Activated CD4-positive, alpha-beta T cell treated with anti-CD3 and anti-CD28 coated beads for 48 hours (primary cell): ENCODE data around the gene TMEM183A.
A peak's percentile ranks its signal among the peaks of the same experiment; 100 is the strongest.
"Not testable (repeated sequence)": the region's sequence is repeated elsewhere in the genome, so short reads cannot be mapped to it uniquely, and the experiment has no call there.

Experiments
- DNase-seq: peaks from one replicate; pipeline ENCODE4 v3.0.0-alpha.2; 2020

The TMEM183A gene

GRCh38 chr1:202987922-202988583, 19.1 kb upstream of the TMEM183A start:
- no peak for DNase-seq

- no peak for DNase-seq
Observed at GRCh38 chr1:202989879-202990278, 17.3 kb upstream of the TMEM183A start.

DNA sequence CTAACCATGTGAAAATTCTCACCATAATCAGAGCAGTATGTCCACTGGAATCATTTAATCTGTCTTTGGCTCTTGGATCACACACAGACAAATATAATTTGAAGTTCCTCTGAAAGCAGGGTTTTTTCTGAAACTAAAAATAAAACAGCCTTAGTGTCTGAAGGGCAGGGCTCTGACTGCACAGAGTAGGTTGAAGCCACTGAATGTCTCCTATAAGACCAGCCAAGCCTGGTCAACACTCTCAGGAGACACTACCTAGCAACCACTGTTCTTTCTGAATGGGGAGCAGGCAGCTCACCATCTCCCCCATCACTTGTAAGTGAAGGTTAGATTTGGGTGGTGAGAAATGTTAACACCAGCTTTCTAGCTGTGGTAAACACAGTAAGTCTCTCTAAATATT, 16.1 kb upstream of the TMEM183A start:
- DNase-seq = no peak

GRCh38 chr1:202994756-202995155, 12.4 kb upstream of the TMEM183A start:
- DNase-seq = no peak

DNA sequence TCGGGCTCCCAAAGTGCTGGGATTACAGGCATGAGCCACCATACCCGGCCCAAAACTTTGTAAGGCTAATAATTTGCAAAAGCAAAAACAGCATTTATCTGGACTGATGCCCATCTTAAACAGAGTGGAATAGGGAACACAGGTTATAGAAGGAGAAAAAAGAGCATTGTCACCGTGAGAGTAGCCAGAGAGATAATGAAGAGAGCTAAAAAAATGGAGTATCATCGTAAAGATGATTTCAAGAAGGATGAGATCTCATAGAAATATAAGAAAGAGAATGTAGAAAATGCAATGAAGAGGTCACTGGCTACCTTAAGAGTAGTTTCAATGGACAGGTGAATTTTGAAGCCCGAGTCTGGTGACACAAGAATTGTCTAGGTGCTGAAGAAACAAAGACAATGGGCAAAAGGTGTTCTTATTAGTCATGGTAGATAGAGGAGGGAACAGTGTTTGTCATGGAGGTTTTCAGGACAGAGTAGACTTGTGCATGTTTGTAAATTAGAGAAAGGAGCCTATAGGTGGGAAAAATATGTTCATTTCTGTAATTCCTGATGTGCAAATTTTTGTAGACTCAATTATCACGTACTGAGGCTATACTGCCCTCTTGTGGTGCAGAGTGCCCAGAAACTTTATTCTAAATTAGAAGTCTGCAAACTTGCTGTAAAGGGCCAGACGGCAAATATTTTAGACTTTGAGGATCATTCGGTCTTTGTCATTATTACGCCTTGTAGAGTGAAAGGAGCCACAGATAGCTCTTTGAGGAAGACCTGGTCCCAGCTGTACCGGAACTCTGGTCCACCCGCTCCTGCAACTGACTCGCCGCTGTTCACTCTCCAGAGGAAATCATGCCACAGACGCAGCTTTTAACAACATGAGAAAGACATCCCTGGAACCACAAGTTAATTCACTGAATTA, 8.1 kb upstream of the TMEM183A start:
- peak; percentile 73 for DNase-seq

DNA sequence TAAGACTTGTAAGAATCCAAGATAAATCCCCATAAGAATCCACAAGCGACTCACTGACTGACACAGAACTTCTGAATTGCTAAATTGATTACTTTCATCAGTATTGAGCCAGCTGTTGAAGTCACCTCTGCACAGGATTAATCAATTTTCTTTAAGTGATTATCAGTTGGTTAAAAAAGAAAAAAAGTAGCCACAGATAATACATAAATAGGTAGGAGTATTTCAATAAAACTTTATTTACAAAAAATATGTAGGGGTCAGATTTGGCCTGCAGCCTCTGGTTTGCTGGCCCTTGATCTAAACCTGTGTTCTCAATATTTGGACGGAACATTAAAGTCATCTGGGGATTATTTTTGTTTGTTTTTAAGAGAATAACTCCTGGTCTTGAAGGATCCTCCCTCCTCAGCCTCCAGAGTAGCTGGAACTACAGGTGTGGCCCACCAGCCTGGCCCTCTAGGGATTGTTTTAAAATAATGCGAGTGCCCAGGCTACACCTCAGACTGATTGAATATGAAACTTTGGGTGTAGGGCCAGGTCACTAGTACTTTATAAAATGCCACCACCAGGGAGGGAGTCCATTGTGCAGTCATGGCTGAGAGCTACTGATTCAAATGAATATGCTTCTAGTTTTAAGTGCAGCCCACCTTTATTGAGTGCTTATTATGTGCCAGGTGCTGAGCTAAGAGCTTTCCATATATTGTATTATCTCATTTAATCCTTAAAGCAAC, 6.8 kb upstream of the TMEM183A start:
- DNase-seq = no peak

DNA sequence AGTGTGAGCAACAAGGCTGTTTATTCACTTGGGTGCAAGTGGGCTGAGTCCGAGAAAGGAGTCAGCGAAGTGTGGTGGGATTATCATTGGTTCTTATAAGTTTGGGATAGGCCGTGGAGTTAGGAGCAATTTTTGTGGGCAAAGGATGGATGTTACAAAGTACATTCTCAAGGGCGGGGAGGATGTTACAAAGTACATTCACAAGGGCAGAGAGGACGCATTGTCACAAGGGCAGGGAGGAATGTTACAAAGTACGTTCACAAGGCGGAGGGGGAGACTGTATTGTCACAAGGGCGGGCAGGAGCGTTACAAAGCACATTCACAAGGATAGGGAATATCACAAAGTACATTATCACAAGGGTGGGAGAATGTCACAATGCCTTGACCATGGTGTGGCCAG, 5.2 kb upstream of the TMEM183A start:
- no peak for DNase-seq

DNA sequence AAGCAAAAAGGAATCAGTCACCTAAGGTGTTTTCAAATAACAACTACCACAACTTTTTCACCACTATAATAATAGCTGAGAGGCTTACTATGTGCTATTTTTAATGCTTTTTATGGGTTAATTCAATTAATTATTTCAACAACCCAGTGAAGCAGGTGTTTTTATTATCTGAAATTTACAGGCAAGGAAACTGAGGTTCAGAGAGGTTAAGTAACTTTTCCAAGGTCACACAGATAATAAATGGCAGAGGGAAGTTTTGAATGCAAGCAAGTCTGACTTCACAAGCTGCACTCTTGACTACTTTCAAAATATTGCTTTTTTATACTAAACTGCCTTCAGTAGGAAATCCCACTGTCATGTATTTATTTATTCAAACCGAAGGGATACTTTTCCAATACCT, 4.2 kb upstream of the TMEM183A start:
- DNase-seq = no peak

DNA sequence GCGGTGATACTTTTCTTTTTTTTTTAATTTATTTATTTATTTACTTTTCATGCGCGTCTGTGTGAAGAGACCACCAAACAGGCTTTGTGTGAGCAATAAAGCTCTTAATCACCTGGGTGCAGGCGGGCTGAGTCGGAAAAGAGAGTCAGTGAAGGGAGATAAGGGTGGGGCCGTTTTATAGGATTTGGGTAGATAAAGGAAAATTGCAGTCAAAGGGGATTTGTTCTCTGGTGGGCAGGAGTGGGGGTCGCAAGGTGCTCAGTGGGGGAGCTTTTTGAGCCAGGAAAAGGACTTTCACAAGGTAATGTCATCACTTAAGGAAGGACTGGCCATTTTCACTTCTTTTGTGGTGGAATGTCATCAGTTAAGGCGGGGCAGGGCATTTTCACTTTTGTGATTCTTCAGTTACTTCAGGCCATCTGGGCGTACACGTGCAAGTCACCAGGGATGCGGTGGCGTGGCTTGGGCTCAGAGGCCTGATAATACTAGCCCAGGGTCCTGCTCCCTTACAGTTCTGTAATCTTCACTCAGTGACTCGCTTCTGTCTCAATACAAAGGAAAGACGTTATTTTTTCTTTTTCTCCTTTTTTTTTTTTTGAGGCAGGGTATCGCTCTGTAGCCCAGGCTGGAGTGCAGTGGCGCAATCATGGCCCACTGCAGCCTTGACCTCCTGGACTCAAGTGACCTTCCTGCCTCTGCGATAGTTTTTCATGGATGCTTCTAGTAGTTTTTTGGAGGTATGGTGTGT, 1.6 kb upstream of the TMEM183A start:
- not testable (repeated sequence) for DNase-seq

GRCh38 chr1:203009185-203009584, 2.0 kb downstream of the TMEM183A start:
- no peak for DNase-seq

DNA sequence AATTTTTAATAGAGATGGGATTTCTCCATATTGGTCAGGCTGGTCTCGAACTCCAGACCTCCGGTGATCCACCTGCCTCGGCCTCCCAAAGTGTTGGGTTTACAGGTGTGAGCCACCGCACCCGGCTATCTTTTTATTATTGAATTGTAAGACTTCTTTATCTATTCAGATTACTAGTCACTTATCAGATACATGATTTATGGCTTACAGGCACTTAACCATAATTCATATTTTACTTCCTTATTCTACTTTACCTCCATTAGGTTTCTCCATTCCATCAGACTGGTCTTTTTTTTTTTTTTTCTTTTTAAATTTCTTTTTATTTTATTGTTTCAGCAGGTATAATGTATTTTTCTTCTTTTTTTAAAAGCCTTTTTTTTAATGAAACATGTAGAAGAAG, 4.4 kb downstream of the TMEM183A start:
- DNase-seq = no peak

DNA sequence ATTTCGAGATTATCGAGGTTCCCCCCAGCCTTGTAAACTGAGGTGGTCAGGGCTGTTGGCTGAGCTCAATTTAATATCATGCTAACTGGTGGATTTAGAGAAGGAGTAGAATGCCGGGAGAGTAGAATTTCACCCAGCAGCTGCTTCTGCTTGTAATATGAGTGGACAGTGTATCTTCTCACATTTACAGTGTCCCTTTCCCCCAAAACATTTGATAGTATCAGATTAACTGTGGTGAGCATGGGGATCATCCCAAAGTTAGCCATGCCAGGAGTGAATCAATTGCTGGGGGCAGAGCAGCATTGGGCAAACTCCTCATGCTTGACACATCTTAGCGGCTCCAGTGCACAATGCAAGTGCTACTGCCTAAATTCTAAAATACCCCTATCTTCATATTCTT, 9.9 kb downstream of the TMEM183A start:
- DNase-seq = no peak

- DNase-seq = no peak
Observed at GRCh38 chr1:203017692-203018091, 10.5 kb downstream of the TMEM183A start.

DNA sequence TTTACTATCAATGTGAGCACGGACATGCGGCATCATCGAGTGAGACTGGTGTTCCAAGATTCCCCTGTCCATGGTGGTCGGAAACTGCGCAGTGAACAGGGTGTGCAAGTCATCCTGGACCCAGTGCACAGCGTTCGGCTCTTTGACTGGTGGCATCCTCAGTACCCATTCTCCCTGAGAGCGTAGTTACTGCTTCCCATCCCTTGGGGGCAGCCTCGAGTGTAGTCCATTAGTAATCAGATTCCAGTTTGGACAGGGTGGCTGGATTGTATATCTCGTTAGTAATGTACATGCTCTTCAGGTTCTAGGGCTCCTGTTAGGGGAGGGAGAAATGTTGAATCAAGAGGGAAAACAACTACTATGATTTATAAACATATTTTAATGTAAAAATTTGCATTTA, 15.7 kb downstream of the TMEM183A start:
- not testable (repeated sequence) for DNase-seq

- no peak for DNase-seq
Observed at GRCh38 chr1:203025686-203026030, 18.5 kb downstream of the TMEM183A start.

DNA sequence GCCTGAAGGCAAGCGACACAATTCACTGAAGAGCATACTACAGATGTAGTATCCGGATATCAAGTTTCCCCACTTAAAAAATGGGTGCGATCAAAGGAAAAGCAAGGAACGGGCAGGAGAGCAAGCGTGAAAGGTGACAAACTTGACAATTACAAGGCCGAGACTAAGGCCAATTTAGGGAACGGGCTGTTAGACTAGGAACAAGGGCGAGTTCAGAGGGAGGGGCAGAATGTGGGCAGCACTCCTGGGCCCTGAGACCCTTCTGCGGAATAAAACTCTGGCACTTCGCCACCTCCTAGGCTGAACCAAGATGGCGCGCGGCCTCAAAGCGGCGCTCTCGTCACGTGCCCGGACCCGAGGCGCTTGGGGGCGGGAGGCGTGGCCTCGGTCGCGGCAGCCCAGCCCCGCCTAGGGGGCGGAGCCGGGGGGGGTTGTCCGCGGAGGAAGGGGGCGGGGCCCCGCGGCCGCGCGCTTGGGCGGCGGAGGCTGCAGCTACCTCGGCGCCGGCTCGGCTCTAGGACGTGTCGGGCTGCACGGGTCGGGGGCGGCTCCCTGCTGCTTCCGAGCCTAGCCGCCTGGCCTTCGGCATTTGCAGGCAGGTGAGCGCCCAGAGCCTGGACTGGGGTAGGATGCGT, 19.0 kb downstream of the TMEM183A start, which contains the start of gene PPFIA4:
Gene PPFIA4, plus strand, starts transcription at position 461 of the 635 bp plus-strand sequence. CDS start 12,518 bp downstream, outside the sequence.
- peak; percentile 92 for DNase-seq

GRCh38 chr1:203026666-203027663, 19.8 kb downstream of the TMEM183A start:
- no peak for DNase-seq

DNA sequence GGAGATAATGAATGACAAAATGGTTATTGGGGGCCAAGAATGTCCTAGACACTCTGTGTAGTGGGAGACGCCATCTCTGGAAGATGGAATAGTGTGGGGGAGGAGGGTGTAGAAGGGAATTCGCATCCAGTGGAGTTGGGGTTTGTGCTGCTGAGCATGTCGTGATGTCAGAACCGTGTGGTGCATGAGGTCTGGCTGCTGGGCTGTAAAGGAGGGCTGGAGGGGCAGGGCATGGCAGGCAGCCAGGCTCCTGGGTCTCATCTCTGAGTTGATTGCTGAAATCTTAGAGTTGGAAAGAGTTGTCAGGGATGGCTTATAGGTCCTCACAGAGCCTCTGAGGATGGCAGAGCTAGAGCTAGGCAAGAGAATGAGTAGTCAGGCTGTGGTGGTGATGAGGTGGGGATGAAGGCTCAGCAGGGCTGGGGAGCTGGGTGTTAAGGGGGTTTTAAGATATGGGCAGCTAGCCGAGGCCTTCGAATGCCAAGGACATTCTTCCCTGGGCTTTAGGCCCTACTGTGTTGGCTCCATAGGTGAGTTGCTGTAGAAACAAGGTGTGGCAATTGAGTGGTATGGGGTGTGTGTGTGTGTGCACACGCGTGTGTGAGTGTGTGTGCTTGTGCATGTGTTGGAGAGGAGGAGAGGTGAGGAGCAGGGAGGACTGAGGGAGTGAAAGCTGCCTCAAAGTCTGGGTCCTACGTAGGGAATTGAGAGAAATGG, 21.1 kb downstream of the TMEM183A start:
- DNase-seq = no peak

DNA sequence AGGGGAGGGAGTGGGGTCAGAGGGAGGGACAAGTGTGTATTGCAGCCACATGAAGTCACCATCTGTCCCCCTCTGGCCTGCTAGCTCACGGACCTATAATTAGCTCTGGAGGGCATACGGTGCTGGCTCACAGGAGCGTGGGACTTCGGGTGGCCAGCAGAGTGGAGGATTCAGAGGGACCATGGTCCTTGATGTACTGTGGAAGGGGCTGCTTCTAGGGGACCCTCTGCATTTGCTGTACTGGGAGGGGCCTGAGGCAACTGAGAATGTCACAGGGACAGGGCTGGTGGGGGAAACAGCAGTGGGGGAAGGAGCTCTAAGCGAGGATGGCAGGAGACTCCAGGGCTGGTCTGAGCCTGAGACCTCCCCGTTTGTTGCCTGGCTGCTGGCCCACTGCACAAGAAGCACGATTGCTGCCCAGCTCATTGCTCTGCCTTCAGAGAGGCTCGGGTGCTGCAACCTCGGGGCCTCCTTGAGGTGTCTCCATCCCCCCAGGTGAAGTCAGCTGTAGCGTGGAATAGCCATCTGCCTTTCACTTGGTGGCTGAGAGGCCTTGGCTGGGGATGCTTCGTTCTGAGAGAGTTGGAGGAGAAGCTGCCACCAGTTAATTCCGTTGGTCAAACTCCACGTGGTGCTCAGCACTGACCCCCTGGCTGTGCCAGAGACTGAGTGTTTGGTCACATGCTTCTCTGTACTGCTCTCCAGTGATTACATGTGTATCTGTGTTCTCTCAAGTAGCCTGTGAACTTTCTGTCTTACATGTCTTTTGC, 21.8 kb downstream of the TMEM183A start:
- DNase-seq = no peak

DNA sequence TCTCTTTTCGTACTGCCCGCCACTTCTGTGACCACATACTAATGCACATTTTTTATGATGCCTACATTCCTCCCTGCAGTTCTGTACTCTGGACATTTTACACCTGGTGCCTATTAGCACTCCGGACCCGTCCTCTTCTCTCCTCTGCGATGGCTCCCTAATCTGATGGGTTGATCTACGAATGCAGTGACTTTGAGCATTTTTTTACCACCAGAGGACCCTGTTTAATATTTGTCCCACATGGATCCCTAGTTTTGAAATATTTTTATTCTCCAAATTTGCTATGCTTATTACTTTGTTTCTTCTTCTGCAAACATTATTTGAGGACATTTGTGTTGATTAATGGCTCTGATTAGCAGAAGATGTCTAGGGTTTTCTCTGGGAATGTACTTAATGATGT, 24.3 kb downstream of the TMEM183A start:
- no peak for DNase-seq
